Astrocyte (in vitro differentiated cells and primary cell): ENCODE results near the gene ITSN1.

Source experiments
- CTCF ChIP-seq: IDR thresholded peaks from 2 replicates; pipeline ENCODE4 v1.5.1; 2011; ENCODE audit warnings: low read depth, mild to moderate bottlenecking, inconsistent platforms, low read length, moderate library complexity; ENCODE audit not compliant: insufficient read depth
- EZH2 ChIP-seq: IDR thresholded peaks from 2 replicates; pipeline ENCODE4 v1.6.1; 2012; ENCODE audit warnings: mild to moderate bottlenecking, low read length, inconsistent platforms; ENCODE audit not compliant: insufficient read depth

DNA sequence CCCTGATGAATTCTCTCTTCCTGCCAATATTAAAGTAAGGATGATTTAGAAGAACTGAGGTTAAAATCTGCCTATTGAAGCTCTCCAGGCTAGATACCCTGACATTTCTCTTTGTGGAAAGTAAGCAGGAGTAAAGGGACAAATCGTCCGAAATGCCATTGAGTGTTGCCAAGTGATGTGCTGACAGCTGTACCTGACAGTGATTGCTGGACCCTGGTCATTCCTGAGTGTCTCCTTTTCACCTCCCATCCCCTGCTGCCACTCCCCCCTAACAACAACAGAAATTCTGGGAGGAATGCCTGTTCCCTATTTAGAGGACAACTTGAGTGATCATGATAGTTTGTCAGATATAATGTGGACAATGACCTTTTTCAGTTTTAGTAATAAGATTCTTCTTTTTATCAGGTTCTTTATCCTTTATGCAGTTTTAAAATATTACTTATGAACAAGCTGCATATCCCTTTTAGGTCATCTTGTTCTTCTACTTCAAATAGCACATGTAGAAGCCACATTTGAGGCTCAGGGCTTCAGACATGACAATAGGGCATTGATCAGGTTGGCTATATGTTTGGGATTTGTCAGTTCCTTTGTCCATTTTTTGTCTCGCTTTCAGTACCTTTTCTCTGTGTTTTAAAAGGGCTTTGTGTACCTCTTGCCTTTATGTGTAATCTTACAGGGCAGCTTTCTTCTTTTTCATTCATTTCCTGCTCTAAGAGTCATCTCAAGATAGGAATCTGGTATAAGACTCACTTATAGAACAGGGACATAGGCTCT is 56.0 kb downstream of the ITSN1 start:
- TF ChIP-seq CTCF, result no peak
- no peak for TF ChIP-seq EZH2
